ENCODE measurements around the gene CACNG4. TPM values are rescaled to one million over a fixed set of nuclear protein-coding genes. Genes with fewer than 3 reads are reported as not detected.

The CACNG4 gene
- polyA plus RNA-seq, 1 donor from 2014 or later: 32.9 TPM

- Histone ChIP-seq H3F3A (ENCODE audit: insufficient read depth, low read length, poor library complexity, severe bottlenecking) (no peaks in the 10 kb centered on the region), H3K27ac (ENCODE audit: low read length) (no peak overlapping the region), H3K9me3 (ENCODE audit: low read length) (no peaks in the 10 kb centered on the region), H3K27me3 (ENCODE audit: insufficient read depth, low read depth, low read length) (no peaks in the 10 kb centered on the region), H3K9ac (ENCODE audit: low read length) (no peak overlapping the region), H3K36me3 (ENCODE audit: insufficient read depth, low read length) (peaks cover 8% of the 10 kb centered on the region), H3K9me2 (ENCODE audit: insufficient read depth, low read length) (no peaks in the 10 kb centered on the region), H3K79me2 (replicated peaks; ENCODE audit: insufficient read depth, low read length) (no peaks in the 10 kb centered on the region), H3K4me2 (ENCODE audit: low read length) (no peak overlapping the region), H4K20me1 (ENCODE audit: insufficient read depth) (no peaks in the 10 kb centered on the region), H2AFZ (ENCODE audit: low read depth, low read length) (no peak overlapping the region), H3K4me3 (ENCODE audit: low read length) (no peak overlapping the region)
- no peak for TF ChIP-seq TAF1 (IDR thresholded peaks at IDR 0.05; ENCODE audit: low read depth)
- TF ChIP-seq EP300 (conservative IDR thresholded peaks at IDR 0.05; ENCODE audit: poor library complexity, severe bottlenecking): no peak
- no peak for TF ChIP-seq RAD21 (conservative IDR thresholded peaks at IDR 0.05)
- TF ChIP-seq EZH2 (IDR thresholded peaks at IDR 0.05; ENCODE audit: borderline replicate concordance, insufficient read depth, low read length, poor library complexity, severe bottlenecking): no peak
- TF ChIP-seq POLR2AphosphoS5 (IDR thresholded peaks at IDR 0.05): no peak
- TF ChIP-seq SMC3 (conservative IDR thresholded peaks at IDR 0.05; ENCODE audit: poor library complexity): no peak
Measured at GRCh38 chr17:67015001-67015400, 50.5 kb downstream of the CACNG4 start.

GRCh38 chr17:67016039-67016762 lies 51.7 kb downstream of the CACNG4 start:
- H3K27ac ChIP-seq (ENCODE audit: low read length): no peak overlapping the region
- H3K27me3 ChIP-seq (ENCODE audit: insufficient read depth, low read depth, low read length): no peaks in the 10 kb centered on the region
- H2AFZ ChIP-seq (ENCODE audit: low read depth, low read length): no peak overlapping the region
- no peaks in the 10 kb centered on the region for H3F3A ChIP-seq (ENCODE audit: insufficient read depth, low read length, poor library complexity, severe bottlenecking)
- no peaks in the 10 kb centered on the region for H3K9me3 ChIP-seq (ENCODE audit: low read length)
- H4K20me1 ChIP-seq (ENCODE audit: insufficient read depth): no peaks in the 10 kb centered on the region
- H3K9ac ChIP-seq (ENCODE audit: low read length): no peak overlapping the region
- H3K4me3 ChIP-seq (ENCODE audit: low read length): no peak overlapping the region
- H3K9me2 ChIP-seq (ENCODE audit: insufficient read depth, low read length): no peaks in the 10 kb centered on the region
- no peaks in the 10 kb centered on the region for H3K79me2 ChIP-seq (replicated peaks; ENCODE audit: insufficient read depth, low read length)
- TF ChIP-seq EZH2 (IDR thresholded peaks at IDR 0.05; ENCODE audit: borderline replicate concordance, insufficient read depth, low read length, poor library complexity, severe bottlenecking) (no peak), POLR2AphosphoS5 (IDR thresholded peaks at IDR 0.05) (peak; percentile 10), REST (IDR thresholded peaks at IDR 0.05; ENCODE audit: borderline replicate concordance) (no peak), EP300 (conservative IDR thresholded peaks at IDR 0.05; ENCODE audit: poor library complexity, severe bottlenecking) (no peak), MXI1 (conservative IDR thresholded peaks at IDR 0.05; ENCODE audit: poor library complexity, severe bottlenecking) (no peak), CTCF (IDR thresholded peaks at IDR 0.05; ENCODE audit: poor library complexity, severe bottlenecking) (no peak), RAD21 (conservative IDR thresholded peaks at IDR 0.05) (no peak), SMC3 (conservative IDR thresholded peaks at IDR 0.05; ENCODE audit: poor library complexity) (no peak), TAF1 (IDR thresholded peaks at IDR 0.05; ENCODE audit: low read depth) (no peak)
- H3K36me3 ChIP-seq (ENCODE audit: insufficient read depth, low read length): peaks cover 8% of the 10 kb centered on the region
- no peak overlapping the region for H3K4me2 ChIP-seq (ENCODE audit: low read length)

All from neural cell (in vitro differentiated cells).